H1 (cell line): ENCODE measurements around the gene GRAPL. TPM values are rescaled to one million over a fixed set of nuclear protein-coding genes. Genes with fewer than 3 reads are reported as not detected.
"Not testable (repeated sequence)": the region's sequence is repeated elsewhere in the genome, so short reads cannot be mapped to it uniquely, and the experiment has no call there.

Experiments used
- CTCF ChIA-PET: fragments of 300-600 bp; sonication (Branson Sonifier 250); formaldehyde crosslinking; loops from one replicate; lab custom pipeline; 2021; ENCODE audit not compliant: partially characterized antibody; lab: Charles Lee
- POLR2A ChIA-PET: fragments of 300-600 bp; sonication (Branson Sonifier 250); formaldehyde crosslinking; loops from one replicate; lab custom pipeline; 2021; ENCODE audit warnings: inconsistent platforms; ENCODE audit not compliant: partially characterized antibody; lab: Charles Lee
- DNase-seq, 2 experiments: peaks; one replicate each; pipeline versions ENCODE4 v3.0.0 to v3.0.0-alpha.2; 2010 to 2022; ENCODE audit warnings: low spot score in 2 of 2, low read depth in 1 of 2, mixed read lengths in 1 of 2
- FAIRE-seq: peaks from 2 replicates; lab custom pipeline; 2011; peaks lifted over from hg19 to GRCh38; lab: Jason Lieb, UNC
- H2AFZ ChIP-seq: 2 replicates; pipeline ENCODE4 v1.8.1; 2012; ENCODE audit warnings: low read length, inconsistent platforms
- H2AK5ac ChIP-seq: 2 replicates; pipeline ENCODE4 v1.6.1; 2013; ENCODE audit warnings: low read depth, low read length
- H2BK120ac ChIP-seq: replicated peaks from 2 replicates; pipeline ENCODE3; 2013; ENCODE audit warnings: low read depth, low read length, inconsistent platforms
- H2BK12ac ChIP-seq: 2 replicates; pipeline ENCODE4 v1.6.1; 2013; ENCODE audit warnings: low read depth, low read length
- H2BK15ac ChIP-seq: 2 replicates; pipeline ENCODE4 v1.6.1; 2013; ENCODE audit warnings: low read length
- H2BK20ac ChIP-seq: 2 replicates; pipeline ENCODE4 v1.6.1; 2013; ENCODE audit warnings: low read length
- H2BK5ac ChIP-seq: 2 replicates; pipeline ENCODE4 v1.6.1; 2013; ENCODE audit warnings: low read depth, low read length
- H3K14ac ChIP-seq: 2 replicates; pipeline ENCODE4 v1.6.1; 2013; ENCODE audit warnings: inconsistent platforms; ENCODE audit not compliant: insufficient read length
- H3K18ac ChIP-seq: 2 replicates; pipeline ENCODE4 v1.6.1; 2013; ENCODE audit warnings: low read length; ENCODE audit errors: extremely low read depth
- H3K23ac ChIP-seq: 2 replicates; pipeline ENCODE4 v1.6.1; 2013; ENCODE audit warnings: inconsistent platforms; ENCODE audit not compliant: insufficient read length
- H3K23me2 ChIP-seq: 2 replicates; pipeline ENCODE4 v1.6.1; 2013; ENCODE audit warnings: low read depth, low read length
- H3K27ac ChIP-seq: 2 replicates; pipeline ENCODE4 v1.6.1; 2011; ENCODE audit warnings: low read depth, low read length, inconsistent platforms
- H3K27me3 ChIP-seq, 4 experiments: replicated peaks in 1 of 4; 1 replicate in 1 of 4; 2 replicates in 3 of 4; pipeline versions ENCODE4 v1.6.1 to v1.8.1; 2011 to 2013; ENCODE audit warnings: low read length in 3 of 4, mild to moderate bottlenecking in 3 of 4, inconsistent platforms in 2 of 4, mixed read lengths in 2 of 4, moderate library complexity in 1 of 4; ENCODE audit not compliant: control insufficient read depth in 3 of 4, insufficient read depth in 3 of 4; ENCODE audit errors: extremely low read depth in 1 of 4
- H3K36me3 ChIP-seq, 4 experiments: 2 replicates each; pipeline versions ENCODE4 v1.6.1 to v1.8.1; 2011 to 2013; ENCODE audit warnings: mild to moderate bottlenecking in 4 of 4, low read length in 3 of 4, moderate library complexity in 2 of 4, control low read depth in 1 of 4, inconsistent platforms in 1 of 4; ENCODE audit not compliant: insufficient read depth in 4 of 4, control insufficient read depth in 2 of 4
- H3K4ac ChIP-seq: replicated peaks from 2 replicates; pipeline ENCODE3; 2013; ENCODE audit warnings: low read length, low read depth, mixed read lengths, inconsistent platforms; ENCODE audit not compliant: insufficient read length
- H3K4me1 ChIP-seq, 4 experiments: replicated peaks in 1 of 4; 1 replicate in 1 of 4; 2 replicates in 3 of 4; pipeline versions ENCODE4 v1.6.1 to v1.8.1; 2011 to 2013; ENCODE audit warnings: low read length in 3 of 4, inconsistent platforms in 2 of 4, mixed read lengths in 1 of 4; ENCODE audit not compliant: insufficient read depth in 4 of 4, control insufficient read depth in 3 of 4
- H3K4me2 ChIP-seq, 2 experiments: 2 replicates each; pipeline versions ENCODE4 v1.6.1 to v1.8.1; 2011 to 2013; ENCODE audit warnings: low read depth in 2 of 2, low read length in 2 of 2, control low read depth in 1 of 2, inconsistent platforms in 1 of 2, mild to moderate bottlenecking in 1 of 2; ENCODE audit not compliant: insufficient read depth in 1 of 2
- H3K4me3 ChIP-seq, 4 experiments: fragments of 200-600, 300-600 bp in 1 of 4; sonication (generic), shearing (Covaris generic), sonication (Bioruptor Twin) in 1 of 4; 2 replicates each; pipeline versions ENCODE4 v1.5.1 to v1.8.1; 2011 to 2016; ENCODE audit warnings: low read length in 4 of 4, low read depth in 3 of 4, control low read depth in 2 of 4, inconsistent platforms in 2 of 4, mild to moderate bottlenecking in 2 of 4, mixed read lengths in 1 of 4, moderate library complexity in 1 of 4; ENCODE audit not compliant: insufficient read depth in 2 of 4; ENCODE audit errors: extremely low read depth in 1 of 4
- H3K56ac ChIP-seq: replicated peaks from 2 replicates; pipeline ENCODE3; 2013; ENCODE audit warnings: low read depth, mild to moderate bottlenecking, mixed read lengths, low read length, inconsistent platforms; ENCODE audit not compliant: insufficient read length
- H3K79me1 ChIP-seq: 2 replicates; pipeline ENCODE4 v1.6.1; 2013; ENCODE audit warnings: low read depth, low read length, control low read depth
- H3K79me2 ChIP-seq, 2 experiments: 2 replicates each; pipeline versions ENCODE4 v1.6.1 to v1.8.1; 2012 to 2013; ENCODE audit warnings: low read length in 2 of 2, mild to moderate bottlenecking in 2 of 2, inconsistent platforms in 1 of 2; ENCODE audit not compliant: insufficient read depth in 2 of 2, control insufficient read depth in 1 of 2
- H3K9ac ChIP-seq, 4 experiments: replicated peaks in 1 of 4; 1 replicate in 1 of 4; 2 replicates in 3 of 4; pipeline versions ENCODE4 v1.6.1 to v1.8.1; 2011 to 2013; ENCODE audit warnings: low read depth in 3 of 4, low read length in 3 of 4, control low read depth in 2 of 4, mild to moderate bottlenecking in 2 of 4, moderate library complexity in 2 of 4, inconsistent platforms in 1 of 4; ENCODE audit errors: extremely low read depth in 1 of 4
- H3K9me3 ChIP-seq, 2 experiments: 2 replicates each; pipeline versions ENCODE4 v1.6.1 to v1.8.1; 2012 to 2013; ENCODE audit warnings: mild to moderate bottlenecking in 2 of 2, moderate library complexity in 2 of 2, control low read depth in 1 of 2, inconsistent platforms in 1 of 2, low read depth in 1 of 2, low read length in 1 of 2, mixed read lengths in 1 of 2; ENCODE audit not compliant: insufficient read depth in 2 of 2
- H4K20me1 ChIP-seq, 2 experiments: replicated peaks in 1 of 2; 2 replicates each; pipeline versions ENCODE3 to v1.8.1; 2011 to 2013; ENCODE audit warnings: inconsistent platforms in 2 of 2, low read length in 2 of 2, mild to moderate bottlenecking in 1 of 2; ENCODE audit not compliant: insufficient read depth in 2 of 2, control insufficient read depth in 1 of 2
- H4K5ac ChIP-seq: 2 replicates; pipeline ENCODE4 v1.6.1; 2013; ENCODE audit warnings: low read length, low read depth, mixed read lengths, inconsistent platforms; ENCODE audit not compliant: insufficient read length
- H4K8ac ChIP-seq: 2 replicates; pipeline ENCODE4 v1.8.0; 2013; ENCODE audit warnings: mild to moderate bottlenecking, moderate library complexity, low read length, inconsistent platforms; ENCODE audit not compliant: insufficient read depth; ENCODE audit errors: extremely low read depth
- H4K91ac ChIP-seq: replicated peaks from 2 replicates; pipeline ENCODE3; 2013; ENCODE audit warnings: low read length, mixed read lengths, inconsistent platforms; ENCODE audit not compliant: insufficient read length
- WGBS, 2 experiments: shearing (Covaris generic) in 1 of 2; methylation state at CpG; one replicate each; pipeline versions ENCODE4 v1.1.6 to v1.1.7; 2013 to 2015; ENCODE audit warnings: low lambda C conversion rate in 2 of 2, mixed read lengths in 2 of 2, inconsistent platforms in 1 of 2, low coverage in 1 of 2, missing lambda C conversion rate in 1 of 2; ENCODE audit not compliant: insufficient replicate concordance in 2 of 2, insufficient coverage in 1 of 2, insufficient read length in 1 of 2; ENCODE audit errors: extremely low coverage in 1 of 2, missing lambda C conversion rate in 1 of 2; 5-methylcytosine and 5-hydroxymethylcytosine counted together
- long read RNA-seq, 2 experiments: library from RNA in 1 of 2; library from capped mRNA in 1 of 2; stranded (forward); transcript quantifications; one replicate each; pipeline ENCODE4 v2.0.0, GENCODE V29; 2021; ENCODE audit warnings: inconsistent platforms in 1 of 2
- polyA minus RNA-seq, 3 experiments: library from RNA; depleted of rRNA, polyadenylated mRNA; stranded (reverse); fragments of >200 nt; gene quantifications; 1 replicate in 2 of 3; 2 replicates in 1 of 3; pipeline ENCODE4 v1.2.3, GENCODE V29; 2011
- polyA plus RNA-seq, 7 experiments: library from polyadenylated mRNA; depleted of rRNA in 3 of 7; stranded (reverse) in 5 of 7; unstranded in 2 of 7; fragments of >200 nt in 5 of 7; fragments of 200-250 nt in 2 of 7; gene quantifications; 1 replicate in 5 of 7; 2 replicates in 1 of 7; 4 replicates in 1 of 7; pipeline versions ENCODE4 v1.2.1 to v1.2.3, GENCODE V29; 2011 to 2013; ENCODE audit warnings: missing spikeins in 2 of 7, mixed read lengths in 2 of 7
- total RNA-seq: library from RNA; stranded (reverse); fragmentation: NEBNext Ultra II Directional; extraction: Animal tissue kit (Norgen Biotek cat#: 25700); gene quantifications from 2 replicates; pipeline ENCODE4 v1.2.1, GENCODE V29; 2021

Gene GRAPL
- total RNA-seq (not detected in 2 replicates), polyA plus RNA-seq (2011; rRNA removed) (0.15 and 0.24 TPM in 2 replicates), polyA minus RNA-seq (2011; rRNA and poly(A)+ RNA removed) (0.63 and 1.6 TPM in 2 replicates)
- polyA plus RNA-seq (2011; cell fraction: cytosol; rRNA removed), result 0.37 TPM
- 0.43 TPM for polyA plus RNA-seq (2011; cell fraction: nucleus; rRNA removed)
- polyA plus RNA-seq (2012, experiment 1 of 2), result 0.43 to 0.56 TPM (median 0.52 TPM) in 3 of 4 replicates, not detected in the other
- polyA plus RNA-seq (2012, experiment 2 of 2), result not detected
- 0.22 TPM for polyA plus RNA-seq (2013, experiment 1 of 2)
- polyA plus RNA-seq (2013, experiment 2 of 2), result 0.06 TPM
- polyA minus RNA-seq (2011; cell fraction: cytosol; rRNA and poly(A)+ RNA removed), result not detected
- polyA minus RNA-seq (2011; cell fraction: nucleus; rRNA and poly(A)+ RNA removed), result 1.2 TPM
- long read RNA-seq, experiment 1, partial matches to known transcripts, result 0 of 1 reads
- long read RNA-seq, experiment 1, other reads (novel, unspliced or antisense), result 1 of 1 reads
- long read RNA-seq, experiment 2, result 0 reads

DNA sequence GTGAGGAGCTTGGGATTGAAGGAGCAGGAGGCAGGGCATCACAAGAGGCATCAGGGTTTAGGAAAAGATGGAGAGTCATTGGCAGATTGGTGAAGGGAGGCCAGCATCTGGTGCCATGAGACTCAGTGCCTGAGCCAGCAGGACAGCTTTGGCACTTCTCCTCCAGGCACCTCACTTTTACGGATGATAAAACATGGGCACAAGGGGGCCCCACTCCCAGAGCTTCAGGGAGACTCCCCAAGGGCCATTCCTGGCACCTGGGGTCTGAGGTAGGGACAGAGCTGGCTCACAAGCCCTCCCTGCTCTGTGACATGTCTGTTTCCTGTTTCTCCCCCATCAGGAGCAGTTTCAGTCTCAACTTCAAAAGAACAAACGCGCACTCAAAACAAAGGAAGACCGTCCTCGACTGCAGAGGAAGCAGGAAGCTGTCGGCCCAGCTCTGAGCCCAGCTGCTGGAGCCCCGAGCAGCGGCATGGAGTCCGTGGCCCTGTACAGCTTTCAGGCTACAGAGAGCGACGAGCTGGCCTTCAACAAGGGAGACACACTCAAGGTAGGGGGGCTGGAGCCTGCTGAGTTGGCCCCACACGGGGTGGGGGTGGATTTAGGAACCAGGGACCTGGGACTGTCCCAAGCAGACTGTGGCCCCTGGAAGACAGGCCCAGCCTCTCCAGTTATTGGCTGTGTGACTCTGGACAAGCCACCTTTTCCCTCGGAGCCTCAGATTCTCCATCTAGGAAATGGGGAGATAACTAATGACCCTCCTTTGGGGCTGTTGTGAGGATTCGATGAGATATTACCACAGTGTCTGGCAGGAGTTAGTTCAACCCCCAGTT lies at the start of gene GRAPL:
GRAPL (plus strand) TSS at position 442 of the 833 bp plus-strand sequence; CDS start at position 473, 31 bp downstream.
- WGBS, 2 experiments, result no CpG with 5 or more reads among the region's 14 CpGs
- FAIRE-seq, H3K27me3 ChIP-seq, H2AK5ac ChIP-seq, H3K18ac ChIP-seq, H4K8ac ChIP-seq, H4K5ac ChIP-seq, H3K27ac ChIP-seq, H3K36me3 ChIP-seq, H3K56ac ChIP-seq, H3K4me3 ChIP-seq, POLR2A ChIA-PET, H3K4me2 ChIP-seq, H4K91ac ChIP-seq, H3K4ac ChIP-seq, H2BK12ac ChIP-seq, H3K79me1 ChIP-seq, H3K23ac ChIP-seq, H3K9ac ChIP-seq, H4K20me1 ChIP-seq, CTCF ChIA-PET, H3K23me2 ChIP-seq, H3K9me3 ChIP-seq, DNase-seq, H3K4me1 ChIP-seq, H3K14ac ChIP-seq, H3K79me2 ChIP-seq, H2BK15ac ChIP-seq, H2AFZ ChIP-seq, H2BK20ac ChIP-seq, H2BK5ac ChIP-seq, H2BK120ac ChIP-seq: not testable (repeated sequence)
